ENCODE results near the gene FBXW12.

Gene FBXW12

DNA sequence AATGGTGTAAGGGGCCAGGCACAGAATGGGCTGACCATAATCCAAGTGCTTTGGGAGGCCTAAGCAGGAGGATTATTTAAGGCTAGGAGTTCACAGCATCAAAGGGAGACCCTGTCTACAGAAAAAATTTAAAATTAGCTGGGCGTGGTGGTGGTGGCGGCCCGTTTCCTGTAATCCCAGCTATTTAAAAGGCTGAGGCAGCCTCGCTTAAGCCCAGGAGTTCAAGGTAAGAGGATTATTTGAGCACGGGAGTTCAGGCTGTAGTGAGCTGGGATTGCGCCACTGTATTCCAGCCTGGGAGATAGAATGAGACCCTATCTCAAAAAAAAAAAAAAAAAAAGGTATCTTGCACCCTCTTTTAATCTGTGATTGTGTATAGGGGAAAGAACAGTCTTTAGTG, 69.9 kb downstream of the FBXW12 start:
- TF ChIP-seq CTCF (conservative IDR thresholded peaks at IDR 0.05; ENCODE audit: low read length), result no peak
- no peak for DNase-seq (ENCODE audit: low read depth)
- peak overlapping the region; percentile 99; the same call in 1 of the 2 replicates for H3K4me3 ChIP-seq (ENCODE audit: low read length)
